NCI-H446 treated with DMSO at 0.1 percent for 48 hours (cell line): ENCODE measurements around the gene PCDH1.

Experiments
- DNase-seq: peaks from one replicate; lab custom pipeline; 2025; lab: John Stamatoyannopoulos, UW

PCDH1 gene

DNA sequence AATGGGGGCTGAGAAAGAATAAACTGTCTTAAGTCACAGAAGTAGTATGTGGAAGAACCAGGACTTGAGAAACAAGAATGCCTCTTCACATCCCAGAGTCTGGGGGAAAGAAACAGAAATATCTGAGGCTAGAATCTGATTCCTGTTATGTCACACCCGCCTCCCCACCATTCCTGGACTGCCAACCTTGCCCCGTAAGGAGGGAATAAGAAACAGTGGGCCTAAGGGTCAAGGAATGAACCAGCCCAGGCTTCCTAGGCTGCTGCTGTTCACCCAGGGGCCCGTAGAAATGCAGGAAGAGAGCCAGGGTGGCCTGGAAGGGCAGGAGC is 4.3 kb downstream of the PCDH1 start:
- no peak for DNase-seq

DNA sequence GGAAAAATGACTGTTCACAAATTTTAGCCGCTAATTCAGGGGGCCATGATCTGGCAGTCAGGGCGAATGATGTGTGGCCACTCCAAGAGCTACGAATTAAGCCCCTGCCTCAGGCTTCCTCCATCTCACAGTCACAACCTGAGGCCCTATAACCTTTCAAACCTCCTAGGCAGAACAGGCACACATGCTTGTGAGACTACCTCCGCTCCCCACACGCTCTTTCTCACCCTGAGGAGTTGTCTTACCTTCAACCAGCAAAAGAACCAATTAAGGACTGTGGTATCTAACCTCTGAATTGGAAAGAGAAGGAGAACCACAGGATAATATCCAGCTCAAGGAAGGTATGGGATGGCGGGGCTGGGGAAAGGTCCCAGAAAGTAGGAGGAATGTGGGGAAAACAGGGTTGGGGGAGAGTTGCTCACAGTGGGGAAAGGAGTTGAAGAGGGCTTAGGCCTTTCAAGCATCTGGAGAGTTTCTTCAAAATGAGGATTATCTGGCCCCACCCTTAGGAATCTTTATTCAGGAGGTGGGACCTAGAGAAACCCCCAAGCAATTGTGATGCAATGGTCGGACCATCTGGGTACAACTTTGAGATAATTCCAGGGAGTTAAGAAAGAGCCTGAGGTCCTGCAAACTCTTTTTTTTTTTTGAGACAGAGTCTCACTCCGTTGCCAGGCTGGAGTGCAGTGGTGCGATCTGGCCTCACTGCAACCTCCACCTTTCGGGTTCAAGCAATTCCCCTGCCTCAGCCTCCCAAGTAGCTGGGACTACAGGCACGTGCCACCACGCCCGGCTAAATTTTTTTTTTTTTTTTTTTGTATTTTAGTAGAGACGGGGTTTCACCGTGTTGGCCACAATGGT is 5.5 kb downstream of the PCDH1 start:
- no peak for DNase-seq

DNA sequence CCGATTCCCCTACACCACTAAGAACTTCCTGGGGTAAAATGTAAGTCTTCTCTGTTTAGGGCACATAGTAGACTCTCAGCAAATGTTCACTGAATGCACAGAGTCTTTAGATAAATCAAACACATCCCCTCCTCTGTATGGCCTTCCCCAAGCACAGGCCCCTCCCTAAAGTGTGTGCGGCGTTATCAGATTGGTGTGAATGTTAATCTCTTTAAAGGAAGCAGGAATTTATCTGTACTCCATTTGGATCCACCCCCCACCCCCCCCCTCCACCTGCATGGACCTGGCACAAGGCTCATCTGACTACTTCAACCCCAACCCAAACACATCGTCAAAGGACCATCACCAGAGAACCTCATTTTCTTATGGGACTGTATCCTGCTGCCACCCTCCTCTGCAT is 6.3 kb downstream of the PCDH1 start:
- DNase-seq = no peak

DNA sequence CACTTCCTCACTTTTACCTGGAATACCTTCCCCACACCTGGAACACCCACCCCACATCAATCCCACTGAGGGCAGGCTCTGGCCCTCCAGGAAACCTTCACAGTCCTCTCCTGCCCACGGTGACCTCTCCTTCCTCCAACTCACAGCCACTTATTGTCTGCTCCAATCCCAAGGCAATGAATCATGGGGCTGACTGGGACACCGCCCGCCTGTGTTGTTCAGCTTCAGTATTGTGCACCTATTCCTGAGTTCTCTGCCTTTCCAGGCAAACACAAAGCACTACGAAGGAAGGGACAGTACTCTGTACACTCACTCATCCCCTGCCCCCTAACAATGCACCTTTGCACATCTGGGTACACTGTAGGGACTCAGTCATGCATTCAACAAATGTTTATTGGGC is 7.3 kb downstream of the PCDH1 start:
- DNase-seq = no peak

DNA sequence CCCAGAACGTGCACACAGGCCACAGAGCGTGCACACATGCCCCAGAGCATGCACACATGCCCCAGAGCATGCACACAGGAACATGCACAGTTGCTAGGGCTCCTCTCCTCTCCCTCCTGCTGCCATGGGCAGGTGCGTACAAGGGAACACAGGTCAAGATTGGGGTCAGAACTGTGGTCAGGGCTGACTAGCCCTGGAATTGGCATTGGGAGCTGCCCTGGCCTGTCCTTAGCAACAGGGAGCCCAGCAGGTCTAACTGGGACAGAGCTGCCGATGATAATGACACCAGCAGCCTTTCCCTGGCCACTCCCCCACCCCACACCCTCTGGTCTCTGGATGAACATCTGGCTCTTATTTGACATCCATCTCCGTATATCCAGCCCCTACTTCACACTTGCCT is 8.0 kb downstream of the PCDH1 start:
- no peak for DNase-seq

DNA sequence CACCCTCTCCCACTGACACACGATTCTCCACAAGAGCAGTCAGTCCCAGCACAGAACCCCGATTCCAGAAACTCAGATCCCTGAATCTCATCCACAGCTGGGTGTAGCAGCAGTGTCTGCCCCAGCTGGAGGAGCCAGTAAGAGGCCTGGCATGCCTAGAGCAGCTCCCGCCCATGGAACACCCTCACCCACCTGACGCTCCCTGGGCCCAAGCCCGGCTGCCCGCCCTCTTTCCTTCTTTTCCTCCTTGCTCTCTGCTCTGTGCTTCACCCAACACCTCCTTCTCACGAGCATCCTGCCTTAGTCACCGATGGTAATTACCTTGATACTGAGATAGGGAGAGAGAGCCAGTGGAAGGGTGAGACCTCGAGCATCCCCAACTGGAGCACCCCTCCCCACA is 8.7 kb downstream of the PCDH1 start:
- no peak for DNase-seq

DNA sequence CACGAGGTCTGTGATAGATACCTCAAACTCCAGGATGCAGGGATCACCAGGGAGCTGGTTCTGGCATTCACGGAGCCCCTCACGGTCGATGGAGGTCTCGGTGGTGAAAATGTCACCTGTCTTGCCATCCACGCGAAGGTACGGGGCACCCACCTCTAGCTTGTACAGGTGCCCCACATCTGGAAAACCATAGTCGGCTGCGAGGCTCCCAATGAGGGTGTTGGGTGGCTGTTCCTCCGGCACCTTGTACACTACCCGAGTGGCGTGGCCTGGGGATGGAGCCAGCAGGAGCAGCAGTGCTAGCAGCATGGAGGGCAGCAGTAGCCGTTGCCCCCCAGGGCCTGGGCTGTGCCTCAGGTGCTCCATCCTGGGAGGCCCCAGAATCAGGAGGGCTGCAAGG is 9.2 kb downstream of the PCDH1 start:
- no peak for DNase-seq

DNA sequence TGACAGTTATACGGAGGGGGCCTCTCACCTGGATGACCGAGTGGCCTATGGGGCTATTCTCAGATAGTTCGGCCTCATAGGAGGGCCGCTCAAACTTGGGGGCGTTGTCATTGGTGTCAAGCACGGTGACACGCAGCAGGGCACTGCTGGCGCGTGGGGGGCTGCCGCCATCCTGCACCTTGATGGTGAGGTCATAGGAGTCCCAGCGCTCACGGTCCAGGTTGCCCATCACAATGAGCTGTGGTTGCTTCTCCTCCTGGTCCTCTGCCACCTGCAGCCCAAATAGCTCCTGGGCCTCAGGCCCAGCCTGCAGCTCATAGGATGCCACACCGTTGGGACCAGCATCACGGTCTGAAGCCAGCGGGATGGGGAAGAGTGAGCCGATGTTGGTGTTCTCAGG is 9.7 kb downstream of the PCDH1 start:
- no peak for DNase-seq

DNA sequence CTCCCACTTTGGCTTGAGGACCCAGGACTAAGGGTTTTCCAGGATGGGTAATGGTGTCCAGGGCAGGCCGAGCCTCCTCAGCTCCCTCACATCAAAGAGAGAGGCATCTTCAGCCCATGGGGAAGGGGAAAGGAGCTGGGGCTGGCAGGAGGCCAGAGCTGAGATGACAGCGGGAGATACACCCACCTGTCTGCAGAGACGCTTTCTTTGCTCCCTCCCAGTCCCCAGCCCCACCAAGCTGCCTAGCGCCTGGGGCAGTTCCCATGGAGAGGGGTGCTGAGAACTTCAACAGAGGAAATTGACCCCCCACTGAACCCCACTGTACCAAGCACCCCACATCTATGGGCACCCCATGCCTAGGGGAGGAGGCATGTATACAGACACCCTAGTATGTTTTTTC is 10.6 kb downstream of the PCDH1 start:
- DNase-seq = no peak

DNA sequence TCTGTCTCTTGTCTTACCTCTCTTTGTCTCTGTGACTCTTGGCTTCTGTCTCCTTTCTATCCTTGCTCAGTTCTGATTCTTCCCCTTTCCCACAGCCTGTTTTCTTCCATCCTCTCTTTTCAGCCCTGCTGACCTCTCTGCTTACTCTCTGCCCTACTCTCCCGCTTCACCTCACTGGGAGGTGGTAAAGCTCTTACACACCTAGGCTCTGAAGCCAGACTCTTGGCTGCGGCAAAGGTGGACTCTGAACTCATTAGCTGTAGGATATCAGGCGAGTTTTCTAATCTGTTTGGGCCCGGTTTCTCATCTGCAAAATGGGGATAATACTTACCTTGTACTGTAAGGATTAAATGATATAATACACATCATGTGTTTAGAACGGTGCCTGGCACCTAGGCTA is 11.1 kb downstream of the PCDH1 start:
- no peak for DNase-seq

DNA sequence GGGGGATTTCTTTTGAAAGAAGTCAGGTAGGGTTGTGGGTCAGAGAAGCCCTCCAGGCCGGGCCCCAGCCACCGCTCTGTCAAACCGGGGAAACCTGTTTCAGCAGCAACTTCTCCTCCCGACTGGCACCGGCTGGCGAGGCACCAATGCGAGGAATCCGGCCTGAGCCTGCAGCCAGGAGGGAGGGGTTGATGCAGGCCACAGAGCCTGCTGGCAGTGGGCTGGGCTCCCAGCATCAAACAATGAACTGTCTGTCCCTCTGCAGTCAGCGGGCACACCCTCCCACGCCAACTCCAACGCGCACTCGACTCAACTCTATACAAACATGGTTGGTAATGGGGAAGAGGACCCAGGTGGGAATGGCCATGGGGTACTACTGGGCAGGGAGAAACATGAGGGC is 12.1 kb downstream of the PCDH1 start:
- no peak for DNase-seq

DNA sequence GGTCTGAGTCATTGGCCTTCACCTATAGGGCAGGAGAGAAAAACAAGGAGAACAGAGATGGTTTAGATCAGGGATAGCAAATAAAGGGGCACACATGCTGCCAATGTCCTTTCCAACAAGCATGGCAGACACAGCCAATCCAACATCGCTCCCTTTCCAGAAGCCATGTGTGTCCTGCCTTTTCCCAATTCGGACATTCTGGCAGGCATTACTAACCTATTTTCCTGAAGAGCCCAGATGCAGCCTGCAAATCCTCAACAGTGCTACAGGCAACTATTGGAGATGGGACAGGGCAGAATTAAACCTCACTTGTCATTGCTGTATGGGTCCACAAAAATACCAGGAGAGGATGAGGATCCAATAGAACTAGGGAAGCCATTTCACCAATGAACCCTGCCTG is 12.8 kb downstream of the PCDH1 start:
- no peak for DNase-seq

DNA sequence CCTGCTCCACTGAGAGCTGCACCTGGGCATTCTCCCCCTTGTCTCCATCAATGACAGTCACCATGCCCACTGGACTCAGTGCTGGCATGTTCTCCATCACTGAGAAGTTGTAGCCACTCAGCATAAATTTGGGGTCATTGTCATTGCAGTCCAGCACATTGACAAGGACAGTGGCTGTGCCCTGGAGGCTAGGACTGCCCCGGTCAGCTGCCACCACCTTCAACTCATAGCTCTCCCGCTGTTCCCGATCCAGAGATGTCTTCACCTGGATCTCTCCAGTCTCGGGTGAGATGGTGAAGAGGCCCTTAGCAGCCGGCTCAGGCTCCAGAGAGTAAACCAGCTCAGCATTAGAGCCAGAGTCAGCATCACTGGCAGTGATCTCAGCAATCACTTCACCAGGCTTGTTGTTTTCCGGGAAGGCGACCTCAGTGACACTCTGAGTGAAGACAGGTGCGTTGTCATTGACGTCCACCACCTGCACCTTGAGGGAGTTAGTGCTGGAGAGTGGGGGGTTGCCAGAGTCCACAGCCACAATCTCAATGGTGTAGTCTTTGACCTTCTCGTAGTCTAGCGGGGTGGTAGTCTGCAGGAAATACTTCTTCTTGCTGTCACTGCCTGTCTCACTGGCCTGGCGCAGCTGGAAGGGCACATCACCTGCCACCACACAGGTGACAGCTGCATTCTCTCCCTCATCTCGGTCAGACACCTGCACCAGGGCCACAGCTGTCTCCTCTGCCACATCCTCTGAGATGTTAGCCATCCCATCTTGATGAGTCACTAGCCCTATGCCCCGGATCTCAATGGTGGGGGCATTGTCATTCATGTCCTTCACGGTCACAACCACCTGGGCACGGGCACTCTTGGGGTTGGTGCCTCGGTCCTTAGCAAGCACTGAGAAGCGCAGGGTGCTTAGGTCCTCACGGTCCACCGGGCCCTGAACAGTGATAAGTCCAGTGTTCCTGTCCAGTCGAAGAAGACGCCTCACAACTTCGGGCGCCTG is 13.5 kb downstream of the PCDH1 start:
- DNase-seq = no peak

DNA sequence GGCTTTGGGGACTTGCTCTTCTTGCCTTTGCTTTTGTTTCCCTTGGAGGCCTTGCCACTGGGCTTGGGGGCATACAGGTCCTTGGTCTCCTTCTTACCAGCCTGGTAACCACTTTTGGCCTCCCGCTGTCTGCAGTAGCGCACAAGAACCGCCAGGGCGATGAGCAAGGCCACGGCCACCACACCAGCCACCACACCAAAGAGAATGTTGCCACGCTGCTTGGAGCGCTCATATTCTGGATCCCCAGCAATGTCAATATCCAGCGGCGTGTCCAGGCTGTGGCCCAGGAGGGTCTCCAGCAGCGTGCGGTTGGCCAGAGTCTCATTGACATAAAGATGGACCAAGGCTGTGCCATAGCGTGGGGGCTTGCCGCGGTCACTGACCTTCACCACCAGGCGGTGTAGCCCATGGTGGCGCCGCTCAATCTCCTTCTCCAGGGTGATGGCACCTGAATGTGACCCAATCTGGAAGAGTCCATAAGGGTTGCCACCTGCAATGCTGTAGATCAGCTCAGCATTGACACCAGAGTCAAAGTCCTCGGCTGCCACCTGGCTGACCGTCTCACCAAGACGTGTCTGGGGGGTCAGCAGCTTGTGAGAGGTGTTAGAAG is 14.5 kb downstream of the PCDH1 start:
- DNase-seq = no peak

DNA sequence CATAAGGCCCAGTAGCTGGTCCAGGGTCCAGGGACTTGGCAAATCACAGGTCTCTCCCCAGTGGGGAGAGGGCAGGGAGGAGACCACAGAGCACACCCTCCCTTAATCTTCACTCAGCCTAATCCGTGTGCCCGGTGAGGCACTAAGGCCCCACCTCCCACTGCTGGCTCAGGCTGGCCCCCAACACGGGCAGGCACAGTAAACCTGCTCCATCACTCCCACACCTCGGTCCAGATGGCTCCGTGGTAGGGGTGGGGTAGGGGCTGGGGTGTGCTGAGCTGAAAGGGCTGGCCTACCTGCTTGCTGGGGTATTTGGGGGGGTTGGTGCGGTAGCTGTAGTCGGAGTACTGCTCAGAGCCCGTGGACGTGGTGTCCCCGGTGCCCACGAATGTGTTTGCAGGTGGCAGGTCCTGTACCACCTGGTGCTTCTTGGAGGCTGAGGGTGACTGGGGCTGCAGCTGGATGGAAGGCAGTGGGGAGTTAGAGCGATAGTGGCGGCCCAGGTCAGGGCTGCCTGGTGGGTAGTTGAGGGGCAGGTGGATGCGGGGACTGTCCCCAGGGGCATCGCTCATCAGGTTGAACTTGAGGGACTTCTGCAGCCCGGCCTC is 15.2 kb downstream of the PCDH1 start:
- DNase-seq = no peak

DNA sequence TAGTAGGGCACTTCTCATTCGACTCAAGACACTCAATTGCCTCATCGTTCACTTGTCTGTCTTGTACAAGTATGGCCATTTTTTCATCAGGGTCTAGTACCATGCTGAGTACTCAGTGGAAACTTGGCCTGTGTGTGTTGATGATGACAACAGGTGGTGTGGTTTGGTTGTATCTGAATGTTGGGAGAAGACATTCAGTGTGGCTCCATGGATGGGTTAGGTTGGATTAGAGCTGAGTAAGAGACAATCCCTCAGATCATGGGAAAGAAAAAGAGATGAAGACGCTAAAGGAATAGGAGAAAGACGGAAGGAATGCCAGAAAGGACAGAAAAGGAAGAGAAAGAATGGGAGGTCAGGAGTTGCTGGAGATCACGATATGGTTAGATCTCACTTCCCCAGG is 17.0 kb downstream of the PCDH1 start:
- DNase-seq = no peak

DNA sequence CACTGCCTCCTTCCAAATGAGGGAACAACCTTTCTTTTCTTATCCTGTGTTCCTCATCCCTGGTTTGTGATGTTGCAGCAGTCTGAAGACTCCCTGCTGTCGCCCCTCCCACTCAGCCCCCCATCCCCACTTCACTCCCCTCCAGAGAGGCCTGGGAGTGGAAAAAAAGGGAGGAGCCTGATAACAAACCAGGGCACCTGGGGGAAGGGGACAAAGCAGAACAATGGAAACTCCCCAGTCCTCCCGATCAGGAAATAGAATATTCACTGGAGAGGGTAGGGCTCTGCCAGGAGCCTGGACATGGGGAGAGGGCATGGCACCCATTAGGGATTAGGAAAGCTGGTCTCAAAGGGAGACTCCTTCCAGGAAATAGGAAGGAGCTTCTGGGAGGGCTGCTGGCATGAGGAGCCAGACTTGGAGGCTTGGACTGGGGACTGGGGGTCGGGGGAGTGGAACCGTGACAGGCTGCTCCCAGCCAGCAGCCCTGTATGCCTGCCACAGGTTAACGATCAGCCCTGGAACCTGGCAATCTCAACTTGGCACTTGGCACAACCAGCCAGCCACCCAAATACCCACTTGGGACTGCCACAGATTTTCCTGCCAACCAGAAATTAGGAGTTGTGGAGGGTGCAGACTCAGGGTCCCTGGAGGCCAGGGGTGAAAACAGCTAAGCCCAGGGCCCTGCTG is 20.0 kb downstream of the PCDH1 start:
- no peak for DNase-seq

DNA sequence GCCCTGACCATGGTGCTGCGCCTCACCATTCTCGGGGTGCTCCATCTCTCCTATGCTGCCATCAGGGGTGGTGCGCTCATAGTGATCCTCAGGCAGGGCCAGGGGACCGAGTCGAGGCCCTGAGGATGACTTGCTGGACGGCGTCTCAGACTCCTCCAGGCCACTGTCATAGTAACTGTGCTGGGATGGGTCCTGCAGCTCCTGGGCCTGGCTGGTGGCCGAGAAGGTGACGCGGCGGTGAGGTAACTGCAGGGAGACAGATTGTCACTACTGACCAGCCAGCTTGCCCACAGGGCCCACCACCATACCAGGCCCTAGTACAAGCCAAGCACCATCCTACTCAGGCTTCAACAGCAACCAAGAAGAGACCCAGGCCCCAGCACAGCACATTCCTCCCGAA is 21.0 kb downstream of the PCDH1 start:
- DNase-seq = no peak

DNA sequence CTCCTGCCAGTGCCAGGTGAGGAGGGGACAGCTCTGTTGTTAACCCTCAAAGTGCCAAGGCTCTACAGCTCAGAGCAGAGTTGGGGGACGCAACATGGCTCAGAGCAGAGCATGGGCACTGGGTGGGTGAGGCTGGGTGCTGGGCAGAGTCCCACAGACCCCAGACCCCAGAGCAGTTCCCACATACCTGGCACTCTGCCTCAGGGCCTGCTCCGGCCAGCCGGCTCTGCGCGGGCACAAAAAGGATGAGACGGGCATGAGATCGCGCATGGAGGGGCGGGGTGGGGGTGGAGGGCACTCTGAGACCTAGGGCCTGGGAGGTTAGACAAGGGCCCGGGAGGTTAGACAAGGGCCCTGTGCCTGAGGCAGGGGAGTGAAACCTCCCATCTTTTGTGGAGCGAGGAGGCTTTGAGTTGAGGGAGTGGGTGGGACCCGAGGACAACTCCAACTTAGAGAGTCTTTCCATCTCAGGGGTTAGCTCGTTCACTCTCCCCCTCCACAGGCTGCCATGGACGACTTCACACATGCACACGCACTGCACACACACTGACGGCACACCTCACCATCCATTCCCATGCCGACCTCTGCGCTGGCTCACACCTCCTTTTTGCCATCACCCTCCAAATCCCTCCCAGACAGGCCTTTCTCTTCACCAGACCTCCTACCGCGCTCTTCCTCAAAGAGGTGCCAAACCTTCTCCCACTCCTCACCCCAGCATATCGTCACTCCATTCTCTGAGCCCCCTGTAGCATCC is 22.0 kb downstream of the PCDH1 start:
- no peak for DNase-seq

DNA sequence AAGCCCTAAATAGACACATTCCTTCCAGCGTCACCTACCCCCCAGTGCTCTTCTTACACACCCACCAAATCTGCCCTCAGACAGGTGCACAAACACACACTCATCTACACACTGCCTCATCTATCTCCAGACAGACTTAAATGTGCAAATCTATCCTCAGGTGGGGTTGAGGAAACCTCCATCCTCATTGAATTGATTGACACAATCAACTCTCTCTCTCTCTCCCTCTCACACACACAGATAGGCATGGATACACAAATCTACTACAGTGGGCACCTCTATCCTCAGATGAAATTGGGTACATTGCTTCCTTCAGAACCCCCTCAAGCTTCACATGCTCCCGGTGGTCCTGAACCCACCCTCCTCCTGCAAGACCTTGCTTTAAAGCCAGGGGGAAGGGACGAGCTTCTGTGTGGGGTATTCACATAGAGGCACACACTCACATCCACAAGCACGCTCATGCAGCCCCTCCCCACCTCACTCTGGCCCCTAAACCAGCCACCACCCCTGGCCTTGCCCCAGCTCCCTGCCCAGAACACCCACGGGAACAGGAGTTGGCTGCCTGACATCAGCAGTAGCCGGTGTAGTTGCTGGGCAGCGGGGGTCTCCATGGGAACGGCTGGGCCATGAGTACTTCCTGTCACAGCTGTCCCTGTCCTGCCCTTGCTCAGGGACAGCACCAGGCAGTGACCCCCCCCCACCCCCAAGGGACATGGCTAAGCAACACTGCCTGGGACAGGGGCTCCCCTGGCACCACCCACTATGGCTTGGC is 22.8 kb downstream of the PCDH1 start:
- DNase-seq = no peak
